Esophagus squamous epithelium (tissue), 5 donors: ENCODE measurements around the gene NXNL2. TPM values are rescaled to one million over a fixed set of nuclear protein-coding genes. Genes with fewer than 3 reads are reported as not detected.

Experiments used
- DNase-seq: peaks from one replicate; lab custom pipeline; 2025; lab: John Stamatoyannopoulos, UW
- H3K27ac ChIP-seq, 4 donors: fragments of 200-600 bp; sonication (generic); one replicate each; pipeline ENCODE4 v1.5.1; 2016 to 2019; ENCODE audit warnings: mild to moderate bottlenecking in 1 of 4
- H3K27me3 ChIP-seq, 4 donors: fragments of 200-600 bp; sonication (generic); 1 replicate in 3 of 4; 2 replicates in 1 of 4; pipeline versions ENCODE4 v1.5.1 to v1.6.0; 2017 to 2021; ENCODE audit warnings: antibody characterized with exemption in 1 of 4
- H3K36me3 ChIP-seq, 3 donors: fragments of 200-600 bp; sonication (generic); one replicate each; pipeline ENCODE4 v1.5.1; 2016 to 2019
- H3K4me1 ChIP-seq, 3 donors: fragments of 200-600 bp; sonication (generic); one replicate each; pipeline ENCODE4 v1.5.1; 2017 to 2019
- H3K4me3 ChIP-seq, 4 donors: fragments of 200-600 bp; sonication (generic); 1 replicate in 3 of 4; 2 replicates in 1 of 4; pipeline ENCODE4 v1.5.1; 2016 to 2019; ENCODE audit warnings: mild to moderate bottlenecking in 2 of 4, moderate library complexity in 1 of 4
- H3K9me3 ChIP-seq, 3 donors: fragments of 200-600 bp; sonication (generic); one replicate each; pipeline ENCODE4 v1.5.1; 2016 to 2019
- CTCF ChIP-seq, 6 experiments: fragments of 450-650 bp in 4 of 6; fragments of 200-600 bp in 2 of 6; sonication (generic) in 2 of 6; IDR thresholded peaks; one replicate each; pipeline ENCODE4 v1.5.1; 2016 to 2019; ENCODE audit warnings: antibody characterized with exemption in 6 of 6, mild to moderate bottlenecking in 4 of 6, moderate library complexity in 4 of 6
- POLR2A ChIP-seq, 4 donors: fragments of 450-650 bp; IDR thresholded peaks; one replicate each; pipeline ENCODE4 v1.6.1; 2017; ENCODE audit warnings: antibody characterized with exemption in 4 of 4, mild to moderate bottlenecking in 4 of 4, moderate library complexity in 3 of 4
- WGBS, 2 donors: methylation state at CpG; one replicate each; pipeline ENCODE4 v1.1.5; 2018; 5-methylcytosine and 5-hydroxymethylcytosine counted together
- intact Hi-C: fragments of 100-400 bp; cut with DNase I; formaldehyde crosslinking; loops from one replicate; pipeline ENCODE4 v1.15.0; 2022
- total RNA-seq, 4 donors: library from RNA; depleted of rRNA; stranded (reverse); fragments of >200 nt; gene quantifications; one replicate each; pipeline ENCODE4 v1.1.0, GENCODE V29; 2016
- donor health status: DM: yes; HTN: yes; CAD: no.

Gene NXNL2
- total RNA-seq, 4 donors from 2014 or later: 0.76 TPM; not detected in 3

GRCh38 chr9:88559661-88560060, 24.7 kb downstream of the NXNL2 start:
- TF ChIP-seq POLR2A (IDR thresholded peaks at IDR 0.05) (no peak), CTCF (IDR thresholded peaks at IDR 0.05) (no peak)
- Histone ChIP-seq H3K9me3 (no peaks in the 10 kb centered on the region), H3K27ac (no peak overlapping the region), H3K4me3 (no peak overlapping the region), H3K27me3 (peaks cover 0 to 24% (median 0%) of the 10 kb centered on the region in 4 donors), H3K36me3 (no peaks in the 10 kb centered on the region), H3K4me1 (no peaks in the 10 kb centered on the region)
- intact Hi-C loops: no loop called here
- DNase-seq: no peak
- 65 to 75% methylated on average over 7 of the region's 7 CpGs for WGBS, 2 donors

GRCh38 chr9:88567870-88568269, 32.9 kb downstream of the NXNL2 start:
- DNase-seq: no peak
- Histone ChIP-seq H3K27ac (no peak overlapping the region), H3K27me3 (peaks cover 0 to 16% (median 0%) of the 10 kb centered on the region in 4 donors), H3K4me1 (no peaks in the 10 kb centered on the region), H3K9me3 (no peaks in the 10 kb centered on the region), H3K36me3 (no peaks in the 10 kb centered on the region), H3K4me3 (no peak overlapping the region)
- TF ChIP-seq POLR2A (IDR thresholded peaks at IDR 0.05): no peak
- TF ChIP-seq CTCF (IDR thresholded peaks at IDR 0.05): no peak
- intact Hi-C loops: no loop called here
- WGBS, 2 donors: 45% methylated on average over 3 of the region's 3 CpGs; no CpG with 5 or more reads in 1 of the 2 donors

- WGBS, 2 donors: 65 to 89% methylated on average over 3 to 4 of the region's 5 CpGs
- DNase-seq: no peak
- Histone ChIP-seq H3K36me3 (no peaks in the 10 kb centered on the region), H3K4me1 (no peaks in the 10 kb centered on the region), H3K27me3 (peaks cover 0 to 36% (median 0%) of the 10 kb centered on the region in 4 donors), H3K4me3 (no peak overlapping the region), H3K9me3 (no peaks in the 10 kb centered on the region), H3K27ac (no peak overlapping the region)
- intact Hi-C loops: loop anchor here (10.0 kb wide), 1 partner anchor 467 kb away; no protein-coding TSS in a partner anchor
- no peak for TF ChIP-seq POLR2A (IDR thresholded peaks at IDR 0.05)
- TF ChIP-seq CTCF (IDR thresholded peaks at IDR 0.05): no peak
Measured at GRCh38 chr9:88571419-88571818, 36.4 kb downstream of the NXNL2 start.

- Histone ChIP-seq H3K4me3 (no peak overlapping the region), H3K36me3 (no peaks in the 10 kb centered on the region), H3K27ac (no peak overlapping the region), H3K4me1 (no peaks in the 10 kb centered on the region), H3K27me3 (peaks cover 0 to 47% (median 0%) of the 10 kb centered on the region in 4 donors), H3K9me3 (no peaks in the 10 kb centered on the region)
- TF ChIP-seq POLR2A (IDR thresholded peaks at IDR 0.05) (no peak), CTCF (IDR thresholded peaks at IDR 0.05) (no peak)
- intact Hi-C loops: loop anchor here (10.0 kb wide), 1 partner anchor 468 kb away; no protein-coding TSS in a partner anchor
- no peak for DNase-seq
- WGBS, 2 donors: 89 to 91% methylated on average over 4 to 7 of the region's 7 CpGs
Measured at GRCh38 chr9:88572684-88573083, 37.7 kb downstream of the NXNL2 start.

GRCh38 chr9:88574953-88575352, 40.0 kb downstream of the NXNL2 start:
- intact Hi-C loops: loop anchor here (10.0 kb wide), 1 partner anchor 470 kb away; no protein-coding TSS in a partner anchor
- Histone ChIP-seq H3K4me3 (no peak overlapping the region), H3K4me1 (peaks cover 0 to 8% (median 0%) of the 10 kb centered on the region in 3 donors), H3K36me3 (no peaks in the 10 kb centered on the region), H3K27ac (no peak overlapping the region), H3K9me3 (no peaks in the 10 kb centered on the region), H3K27me3 (peaks cover 0 to 51% (median 0%) of the 10 kb centered on the region in 4 donors)
- TF ChIP-seq CTCF (IDR thresholded peaks at IDR 0.05) (no peak), POLR2A (IDR thresholded peaks at IDR 0.05) (no peak)
- 18 to 28% methylated on average over 7 of the region's 7 CpGs for WGBS, 2 donors
- DNase-seq: no peak
